HEK293 (cell line): Measurements from ENCODE around the gene PLAC8L1.

ENCODE experiments used
- GFI1B ChIP-seq: fragments of 450-650 bp; formaldehyde crosslinking; IDR thresholded peaks from 2 replicates; pipeline ENCODE4 v1.5.1; 2016; ENCODE audit warnings: missing biosample characterization, missing genetic modification characterization
- ZFP3 ChIP-seq: fragments of 450-650 bp; formaldehyde crosslinking; IDR thresholded peaks from 2 replicates; pipeline ENCODE4 v1.5.1; 2016; ENCODE audit warnings: low read depth, missing biosample characterization, missing genetic modification characterization
- ZNF785 ChIP-seq: fragments of 450-650 bp; formaldehyde crosslinking; IDR thresholded peaks from 2 replicates; pipeline ENCODE4 v1.5.1; 2016; ENCODE audit warnings: missing biosample characterization, missing genetic modification characterization

DNA sequence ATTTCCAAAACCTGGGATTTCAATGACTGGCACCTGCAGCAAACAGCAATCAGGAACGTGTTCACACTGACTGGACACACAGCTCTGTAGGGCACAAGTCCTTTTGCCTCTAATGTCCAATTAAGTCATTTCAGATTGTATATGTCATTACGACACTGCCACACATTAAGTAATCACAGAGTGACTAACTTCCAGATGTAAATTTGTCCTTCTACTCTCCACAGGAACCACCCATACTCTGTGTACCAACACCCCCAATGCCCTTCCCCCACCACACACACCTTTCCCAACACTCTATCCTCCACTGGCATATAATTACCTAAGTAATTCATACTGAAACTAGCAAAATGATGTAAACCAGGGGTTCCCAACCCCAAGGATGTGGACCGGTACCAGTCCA, 46.6 kb upstream of the PLAC8L1 start:
- TF ChIP-seq ZFP3 (tag by site-specific recombination): no peak
- no peak for TF ChIP-seq ZNF785 (tag by site-specific recombination)
- no peak for TF ChIP-seq GFI1B (tag by site-specific recombination)
